ENCODE results near the gene ESPNL.

ESPNL gene

DNA sequence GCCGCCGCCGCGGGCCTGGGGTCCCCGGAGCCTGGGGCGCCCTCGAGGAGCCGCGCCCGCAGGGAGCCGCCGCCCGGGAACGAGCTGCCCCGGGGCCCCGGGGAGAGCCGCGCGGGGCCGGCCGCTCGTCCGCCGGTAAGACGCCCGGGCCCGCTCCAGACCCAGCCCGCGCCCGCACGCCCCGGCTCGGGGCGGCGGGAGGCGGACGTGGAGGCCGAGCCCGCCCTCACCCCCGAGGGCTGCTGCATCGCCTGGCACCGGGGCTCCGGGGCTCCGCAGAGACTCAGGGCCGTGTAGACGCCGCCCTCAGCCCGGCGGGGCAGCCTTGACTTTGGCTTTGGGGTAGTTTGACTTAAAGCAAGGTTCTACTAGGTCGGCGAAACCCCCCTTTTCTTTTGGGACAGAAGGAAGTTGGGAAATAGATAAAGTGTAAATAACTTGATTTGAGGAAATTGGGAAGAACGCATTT lies 59.0 kb downstream of the ESPNL start:
- no peak overlapping the region for H4K91ac ChIP-seq (ENCODE audit: low read length)
- H3K4me2 ChIP-seq (ENCODE audit: low read length, poor library complexity, severe bottlenecking), result peak overlapping the region; percentile 69
- no peaks in the 10 kb centered on the region for H3K9me3 ChIP-seq (ENCODE audit: control insufficient read depth, low read length)
- peak overlapping the region; percentile 45 to 72 for H3K4me3 ChIP-seq (ENCODE audit: insufficient read depth in 1 of 2, low read depth in 1 of 2, low read length in 2 of 2)
- H3K9ac ChIP-seq (ENCODE audit: low read length), result peak overlapping the region; percentile 69
- no peak overlapping the region for H2BK15ac ChIP-seq (ENCODE audit: low read depth, poor library complexity, severe bottlenecking)
- no peak overlapping the region for H2BK5ac ChIP-seq (ENCODE audit: low read depth, low read length, poor library complexity, severe bottlenecking)
- H4K8ac ChIP-seq (ENCODE audit: low read length), result no peak overlapping the region
- H3K14ac ChIP-seq (ENCODE audit: low read length in 2 of 2), result no peak overlapping the region
- no peak overlapping the region for H3K18ac ChIP-seq (ENCODE audit: low read depth in 1 of 2, low read length in 2 of 2)
- H3K27me3 ChIP-seq (ENCODE audit: control insufficient read depth in 1 of 2, insufficient read depth in 1 of 2, low read length in 2 of 2), result peaks cover 0 to 18% of the 10 kb centered on the region in 2 experiments
- H2AFZ ChIP-seq (ENCODE audit: low read depth, low read length), result no peak overlapping the region
- DNase-seq, result no peak
- peaks cover 60% of the 10 kb centered on the region for H3K4me1 ChIP-seq (ENCODE audit: control insufficient read depth, insufficient read depth, low read depth, low read length)
- H2BK12ac ChIP-seq (ENCODE audit: low read length in 2 of 2), result no peak overlapping the region
- H3K79me1 ChIP-seq (replicated peaks; ENCODE audit: low read length, poor library complexity, severe bottlenecking), result no peaks in the 10 kb centered on the region
- H2AK5ac ChIP-seq (ENCODE audit: low read length, severe bottlenecking), result no peak overlapping the region
- H3K36me3 ChIP-seq (ENCODE audit: control insufficient read depth in 1 of 2, insufficient read depth in 2 of 2, low read depth in 1 of 2, low read length in 2 of 2), result no peaks in the 10 kb centered on the region
- WGBS, result 4% methylated on average over 49 of the region's 52 CpGs
- peak overlapping the region; percentile 50 for H2BK120ac ChIP-seq (ENCODE audit: low read depth, low read length)
- H3K23ac ChIP-seq (ENCODE audit: low read length in 2 of 2), result no peak overlapping the region
- H3K4ac ChIP-seq (ENCODE audit: low read depth in 1 of 2, low read length in 2 of 2), result no peak overlapping the region
- no peak overlapping the region for H3K27ac ChIP-seq (ENCODE audit: low read length, poor library complexity, severe bottlenecking)

DNA sequence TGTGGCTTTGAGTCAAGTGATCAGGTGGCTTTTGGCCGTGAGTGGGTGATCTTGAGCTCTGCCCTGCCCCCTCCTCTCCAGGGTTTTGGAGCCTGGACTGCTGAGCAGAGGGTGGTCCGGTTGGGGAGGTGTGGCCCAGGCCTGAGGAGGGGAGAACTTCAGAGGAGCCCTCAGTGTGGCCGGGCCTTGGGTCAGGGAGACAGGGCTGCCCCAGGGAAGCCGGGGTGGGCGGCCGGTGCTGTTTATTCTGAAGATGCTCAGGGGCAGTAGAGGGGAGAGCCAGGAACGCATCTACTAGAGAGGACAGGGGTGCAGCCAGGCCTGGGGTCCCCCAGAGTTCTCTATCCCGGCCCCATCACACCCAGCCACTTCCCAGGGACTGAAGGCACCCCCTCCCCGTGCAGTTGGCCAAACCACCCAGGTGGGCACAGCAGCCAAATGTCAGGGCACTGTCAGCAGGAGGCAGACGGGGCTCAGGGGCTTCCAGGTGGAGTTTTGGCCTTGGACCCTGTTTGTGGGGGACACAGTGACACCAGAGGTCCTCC lies 59.6 kb downstream of the ESPNL start:
- Histone ChIP-seq H3K18ac (ENCODE audit: low read depth in 1 of 2, low read length in 2 of 2) (no peak overlapping the region), H2BK15ac (ENCODE audit: low read depth, poor library complexity, severe bottlenecking) (peak overlapping the region; percentile 44)
- 42% methylated on average over 6 of the region's 10 CpGs for WGBS

DNA sequence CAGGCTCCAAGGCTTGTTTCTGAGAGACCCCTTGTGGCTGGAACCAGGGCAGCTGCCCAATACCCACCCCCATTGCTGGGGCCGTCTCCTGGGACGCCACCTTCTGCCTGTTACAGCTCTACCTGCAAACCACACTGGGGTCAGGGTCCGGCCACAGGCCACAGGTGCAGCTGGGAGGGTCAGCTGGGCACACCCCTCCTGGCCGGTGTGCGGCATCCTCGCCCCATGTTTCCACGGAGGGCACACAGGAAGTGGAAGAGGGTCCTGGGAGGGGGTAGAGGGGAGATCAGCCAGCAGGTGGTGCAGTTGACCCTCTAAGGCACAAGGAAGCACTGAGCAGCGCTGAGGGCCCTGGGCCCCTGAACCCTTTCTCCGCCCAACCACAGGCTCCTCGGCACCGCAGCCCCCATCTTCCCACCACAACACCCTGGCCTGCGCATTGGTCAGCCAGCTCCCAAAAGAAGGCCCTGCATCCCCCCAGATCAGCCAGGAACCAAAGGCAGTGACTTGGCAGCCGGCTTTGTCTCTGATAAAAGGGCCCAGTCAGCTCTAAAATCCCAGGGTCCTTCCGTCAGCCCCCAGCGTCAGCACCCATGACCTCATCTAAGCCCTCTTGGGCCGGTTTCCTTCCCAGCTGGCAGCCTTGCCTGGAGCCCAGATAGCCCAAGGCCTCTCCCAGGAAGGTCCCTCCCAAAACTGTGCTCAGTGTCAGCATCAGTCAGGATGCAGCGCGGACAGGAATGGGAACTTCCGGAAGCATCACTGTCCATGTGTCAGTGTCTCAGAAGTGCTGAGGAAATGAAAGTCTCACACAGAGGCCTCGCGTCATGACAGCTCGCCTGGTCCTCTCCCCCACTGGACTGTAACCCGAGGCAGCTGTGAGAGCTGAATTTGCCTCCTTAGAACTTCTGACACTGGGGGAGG lies 60.3 kb downstream of the ESPNL start:
- Histone ChIP-seq H3K4me3 (ENCODE audit: insufficient read depth in 1 of 2, low read depth in 1 of 2, low read length in 2 of 2) (no peak overlapping the region), H3K18ac (ENCODE audit: low read depth in 1 of 2, low read length in 2 of 2) (no peak overlapping the region), H3K27me3 (ENCODE audit: control insufficient read depth in 1 of 2, insufficient read depth in 1 of 2, low read length in 2 of 2) (peaks cover 0 to 18% of the 10 kb centered on the region in 2 experiments), H2AFZ (ENCODE audit: low read depth, low read length) (no peak overlapping the region), H3K9me3 (ENCODE audit: control insufficient read depth, low read length) (no peaks in the 10 kb centered on the region), H4K91ac (ENCODE audit: low read length) (peak overlapping the region; percentile 32), H2BK5ac (ENCODE audit: low read depth, low read length, poor library complexity, severe bottlenecking) (no peak overlapping the region), H3K4me2 (ENCODE audit: low read length, poor library complexity, severe bottlenecking) (no peak overlapping the region), H3K4me1 (ENCODE audit: control insufficient read depth, insufficient read depth, low read depth, low read length) (peaks cover 54% of the 10 kb centered on the region), H2BK12ac (ENCODE audit: low read length in 2 of 2) (no peak overlapping the region), H4K8ac (ENCODE audit: low read length) (no peak overlapping the region), H2BK120ac (ENCODE audit: low read depth, low read length) (peak overlapping the region; percentile 15), H3K36me3 (ENCODE audit: control insufficient read depth in 1 of 2, insufficient read depth in 2 of 2, low read depth in 1 of 2, low read length in 2 of 2) (peaks cover 0 to 4% of the 10 kb centered on the region in 2 experiments), H2BK15ac (ENCODE audit: low read depth, poor library complexity, severe bottlenecking) (peak overlapping the region; percentile 44), H3K23ac (ENCODE audit: low read length in 2 of 2) (no peak overlapping the region), H3K4ac (ENCODE audit: low read depth in 1 of 2, low read length in 2 of 2) (no peak overlapping the region), H3K14ac (ENCODE audit: low read length in 2 of 2) (no peak overlapping the region), H3K27ac (ENCODE audit: low read length, poor library complexity, severe bottlenecking) (no peak overlapping the region), H3K79me1 (replicated peaks; ENCODE audit: low read length, poor library complexity, severe bottlenecking) (no peaks in the 10 kb centered on the region), H3K9ac (ENCODE audit: low read length) (no peak overlapping the region), H2AK5ac (ENCODE audit: low read length, severe bottlenecking) (peak overlapping the region; percentile 54)
- WGBS, result 81% methylated on average over 19 of the region's 23 CpGs
- peak; percentile 55 for DNase-seq

More for the DNA sequence above, 59.6 kb downstream of the ESPNL start:
- Histone ChIP-seq H3K4ac (ENCODE audit: low read depth in 1 of 2, low read length in 2 of 2) (no peak overlapping the region), H3K36me3 (ENCODE audit: control insufficient read depth in 1 of 2, insufficient read depth in 2 of 2, low read depth in 1 of 2, low read length in 2 of 2) (no peaks in the 10 kb centered on the region), H3K23ac (ENCODE audit: low read length in 2 of 2) (no peak overlapping the region), H2AK5ac (ENCODE audit: low read length, severe bottlenecking) (no peak overlapping the region), H2AFZ (ENCODE audit: low read depth, low read length) (no peak overlapping the region), H2BK12ac (ENCODE audit: low read length in 2 of 2) (no peak overlapping the region), H2BK5ac (ENCODE audit: low read depth, low read length, poor library complexity, severe bottlenecking) (no peak overlapping the region), H4K8ac (ENCODE audit: low read length) (no peak overlapping the region), H3K4me2 (ENCODE audit: low read length, poor library complexity, severe bottlenecking) (no peak overlapping the region), H3K14ac (ENCODE audit: low read length in 2 of 2) (no peak overlapping the region), H4K91ac (ENCODE audit: low read length) (no peak overlapping the region), H3K9ac (ENCODE audit: low read length) (peak overlapping the region; percentile 69), H3K27ac (ENCODE audit: low read length, poor library complexity, severe bottlenecking) (no peak overlapping the region), H3K27me3 (ENCODE audit: control insufficient read depth in 1 of 2, insufficient read depth in 1 of 2, low read length in 2 of 2) (peaks cover 0 to 18% of the 10 kb centered on the region in 2 experiments), H3K9me3 (ENCODE audit: control insufficient read depth, low read length) (no peaks in the 10 kb centered on the region), H3K79me1 (replicated peaks; ENCODE audit: low read length, poor library complexity, severe bottlenecking) (no peaks in the 10 kb centered on the region), H3K4me3 (ENCODE audit: insufficient read depth in 1 of 2, low read depth in 1 of 2, low read length in 2 of 2) (peak overlapping the region in 1 of 2 experiments; percentile 72), H2BK120ac (ENCODE audit: low read depth, low read length) (no peak overlapping the region), H3K4me1 (ENCODE audit: control insufficient read depth, insufficient read depth, low read depth, low read length) (peaks cover 59% of the 10 kb centered on the region)
- no peak for DNase-seq
